HEK293T (cell line): Measurements from ENCODE around the gene MTIF3.

Experiments
- ARNT ChIP-seq: fragments of 450-650 bp; IDR thresholded peaks from 2 replicates; pipeline ENCODE4 v1.6.1; 2017; ENCODE audit warnings: mild to moderate bottlenecking
- ELF4 ChIP-seq: fragments of 450-650 bp; IDR thresholded peaks from 2 replicates; pipeline ENCODE4 v1.6.1; 2017; ENCODE audit warnings: antibody characterized with exemption
- FOXA1 ChIP-seq: fragments of 450-650 bp; IDR thresholded peaks from 2 replicates; pipeline ENCODE4 v1.6.1; 2016; ENCODE audit warnings: mild to moderate bottlenecking
- FOXK2 ChIP-seq: fragments of 450-650 bp; IDR thresholded peaks from 2 replicates; pipeline ENCODE4 v1.6.1; 2016; ENCODE audit warnings: mild to moderate bottlenecking
- FOXM1 ChIP-seq: fragments of 450-650 bp; IDR thresholded peaks from 2 replicates; pipeline ENCODE4 v1.6.1; 2017; ENCODE audit warnings: mild to moderate bottlenecking, borderline replicate concordance
- L3MBTL2 ChIP-seq: fragments of 450-650 bp; conservative IDR thresholded peaks from 2 replicates; pipeline ENCODE4 v1.6.1; 2016; ENCODE audit warnings: mild to moderate bottlenecking
- SP1 ChIP-seq: fragments of 450-650 bp; IDR thresholded peaks from 2 replicates; pipeline ENCODE4 v1.6.1; 2017
- TARDBP ChIP-seq: fragments of 450-650 bp; IDR thresholded peaks from 2 replicates; pipeline ENCODE4 v1.6.1; 2016

DNA sequence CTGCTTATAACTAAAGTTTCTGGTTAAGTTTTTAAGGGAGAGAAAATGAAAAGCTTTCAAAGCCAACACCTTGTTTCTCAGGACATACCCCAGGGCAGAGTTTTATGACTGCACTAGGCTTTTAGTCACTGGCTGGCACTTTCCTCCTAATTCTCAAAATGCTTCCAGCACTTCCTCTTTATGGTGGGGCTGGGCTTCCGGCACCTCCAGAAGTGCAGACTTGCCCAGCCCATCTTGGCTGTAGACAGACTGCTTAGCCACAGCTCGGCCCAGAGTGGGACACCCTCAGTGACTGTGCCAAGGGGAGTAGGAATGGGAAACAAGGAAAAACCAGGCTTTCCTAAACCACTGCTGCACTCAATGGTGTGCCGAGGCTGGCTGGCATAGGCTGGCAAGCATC is 49.2 kb downstream of the MTIF3 start:
- TF ChIP-seq FOXK2 (no peak), SP1 (no peak), ARNT (no peak), FOXM1 (no peak), TARDBP (no peak), ELF4 (no peak), FOXA1 (no peak), L3MBTL2 (no peak)
